Suprapubic skin (tissue), 4 donors: ENCODE measurements around the gene FYN.

Experiments
- EP300 ChIP-seq: sonication (generic); formaldehyde crosslinking; IDR thresholded peaks from one replicate; pipeline ENCODE4 v1.6.1; 2017; ENCODE audit warnings: antibody characterized with exemption
- POLR2A ChIP-seq, 2 donors: fragments of 450-650 bp; IDR thresholded peaks; one replicate each; pipeline ENCODE4 v1.6.1; 2017; ENCODE audit warnings: antibody characterized with exemption in 2 of 2, mild to moderate bottlenecking in 2 of 2, moderate library complexity in 2 of 2
- POLR2AphosphoS5 ChIP-seq, 3 donors: sonication (generic); formaldehyde crosslinking; IDR thresholded peaks; one replicate each; pipeline ENCODE4 v1.6.1; 2017; ENCODE audit warnings: antibody characterized with exemption in 3 of 3
- TF ChIP-seq, protein P1 (sequence below), 2 donors: fragments of 200-600 bp in 1 of 2; fragments of 450-650 bp in 1 of 2; sonication (generic) in 1 of 2; IDR thresholded peaks; one replicate each; pipeline ENCODE4 v1.5.1; 2016 to 2019; ENCODE audit warnings: antibody characterized with exemption in 2 of 2, mild to moderate bottlenecking in 1 of 2, moderate library complexity in 1 of 2

DNA sequence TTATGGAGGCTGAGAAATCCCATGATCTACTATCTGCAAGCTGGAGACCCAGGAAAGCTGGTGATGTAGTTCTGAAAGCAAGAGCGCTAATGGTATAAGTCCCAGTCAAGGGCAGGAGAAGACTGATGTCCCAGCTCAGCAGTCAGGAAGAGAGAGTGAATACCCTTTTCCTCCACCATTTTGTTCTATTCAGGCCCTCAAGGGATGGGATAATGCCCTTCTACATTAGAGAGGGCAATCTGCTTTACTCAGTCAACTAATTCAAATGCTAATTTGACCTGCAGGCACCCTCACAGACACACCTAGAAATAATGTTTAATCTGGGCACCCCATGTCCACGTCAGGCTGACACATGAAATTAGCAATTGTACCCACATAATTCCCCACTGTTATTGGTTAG, 10.8 kb upstream of the FYN start:
- TF ChIP-seq, protein P1, sequence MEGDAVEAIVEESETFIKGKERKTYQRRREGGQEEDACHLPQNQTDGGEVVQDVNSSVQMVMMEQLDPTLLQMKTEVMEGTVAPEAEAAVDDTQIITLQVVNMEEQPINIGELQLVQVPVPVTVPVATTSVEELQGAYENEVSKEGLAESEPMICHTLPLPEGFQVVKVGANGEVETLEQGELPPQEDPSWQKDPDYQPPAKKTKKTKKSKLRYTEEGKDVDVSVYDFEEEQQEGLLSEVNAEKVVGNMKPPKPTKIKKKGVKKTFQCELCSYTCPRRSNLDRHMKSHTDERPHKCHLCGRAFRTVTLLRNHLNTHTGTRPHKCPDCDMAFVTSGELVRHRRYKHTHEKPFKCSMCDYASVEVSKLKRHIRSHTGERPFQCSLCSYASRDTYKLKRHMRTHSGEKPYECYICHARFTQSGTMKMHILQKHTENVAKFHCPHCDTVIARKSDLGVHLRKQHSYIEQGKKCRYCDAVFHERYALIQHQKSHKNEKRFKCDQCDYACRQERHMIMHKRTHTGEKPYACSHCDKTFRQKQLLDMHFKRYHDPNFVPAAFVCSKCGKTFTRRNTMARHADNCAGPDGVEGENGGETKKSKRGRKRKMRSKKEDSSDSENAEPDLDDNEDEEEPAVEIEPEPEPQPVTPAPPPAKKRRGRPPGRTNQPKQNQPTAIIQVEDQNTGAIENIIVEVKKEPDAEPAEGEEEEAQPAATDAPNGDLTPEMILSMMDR (IDR thresholded peaks at IDR 0.05): no peak
- no peak for TF ChIP-seq POLR2A (IDR thresholded peaks at IDR 0.05)
- TF ChIP-seq POLR2AphosphoS5 (IDR thresholded peaks at IDR 0.05): no peak
- no peak for TF ChIP-seq EP300
